GM23338 (cell line): ENCODE results near the gene ST6GALNAC4. TPM values are rescaled to one million over a fixed set of nuclear protein-coding genes. Genes with fewer than 3 reads are reported as not detected.

Experiments
- ATAC-seq: fragments of 200-7000 bp; cut with Tn5 transposase; 3 replicates; pipeline ENCODE4 v1.9.1; 2020
- DNase-seq: peaks from one replicate; pipeline ENCODE4 v3.0.0-alpha.2; 2015; ENCODE audit warnings: low spot score
- H2AFZ ChIP-seq: fragments of 200-600 bp; sonication (generic); 2 replicates; pipeline ENCODE4 v1.8.0; 2016; ENCODE audit warnings: antibody characterized with exemption, mild to moderate bottlenecking, moderate library complexity
- H3F3A ChIP-seq: fragments of 200-600 bp; sonication (generic); replicated peaks from 2 replicates; pipeline ENCODE4 v1.8.0; 2017; ENCODE audit warnings: antibody characterized with exemption, mixed run types, low read depth
- H3K27ac ChIP-seq: fragments of 200-600 bp; sonication (generic); 2 replicates; pipeline ENCODE4 v1.6.1; 2016; ENCODE audit warnings: low read depth
- H3K27me3 ChIP-seq: fragments of 200-600 bp; sonication (generic); 2 replicates; pipeline ENCODE4 v1.8.0; 2016; ENCODE audit warnings: mild to moderate bottlenecking, mixed run types, moderate library complexity; ENCODE audit not compliant: insufficient read depth
- H3K36me3 ChIP-seq: fragments of 200-600 bp; sonication (generic); 2 replicates; pipeline ENCODE4 v1.8.0; 2016; ENCODE audit warnings: mild to moderate bottlenecking; ENCODE audit not compliant: insufficient read depth
- H3K4me1 ChIP-seq: fragments of 200-600 bp; sonication (generic); 2 replicates; pipeline ENCODE4 v1.8.0; 2016; ENCODE audit warnings: mild to moderate bottlenecking, moderate library complexity; ENCODE audit not compliant: insufficient read depth
- H3K4me2 ChIP-seq: fragments of 200-600 bp; sonication (generic); 2 replicates; pipeline ENCODE4 v1.7.1; 2017; ENCODE audit warnings: mixed run types
- H3K4me3 ChIP-seq: fragments of 200-600 bp; sonication (generic); 2 replicates; pipeline ENCODE4 v1.6.1; 2016; ENCODE audit warnings: mixed run types
- H3K79me2 ChIP-seq: fragments of 200-600 bp; sonication (generic); replicated peaks from 2 replicates; pipeline ENCODE4 v1.8.0; 2017; ENCODE audit warnings: mild to moderate bottlenecking; ENCODE audit not compliant: insufficient read depth
- H3K9me2 ChIP-seq: fragments of 200-600 bp; sonication (generic); 2 replicates; pipeline ENCODE4 v1.8.0; 2017; ENCODE audit not compliant: insufficient read depth
- H4K20me1 ChIP-seq: fragments of 200-600 bp; sonication (generic); replicated peaks from 2 replicates; pipeline ENCODE4 v1.8.0; 2017; ENCODE audit warnings: mild to moderate bottlenecking; ENCODE audit not compliant: insufficient read depth
- H3K27ac Mint-ChIP-seq: 2 replicates; pipeline ENCODE4 v1.8.0; 2020; ENCODE audit warnings: inconsistent platforms, mild to moderate bottlenecking, moderate library complexity, mixed read lengths
- H3K27me3 Mint-ChIP-seq: 3 replicates; pipeline ENCODE4 v1.8.0; 2022; ENCODE audit warnings: low read depth, mild to moderate bottlenecking, moderate library complexity, mixed read lengths, inconsistent platforms; ENCODE audit not compliant: insufficient read depth, poor library complexity
- H3K36me3 Mint-ChIP-seq: 3 replicates; pipeline ENCODE4 v1.8.0; 2021; ENCODE audit warnings: low read depth, mild to moderate bottlenecking, inconsistent platforms, moderate library complexity, mixed read lengths
- H3K4me1 Mint-ChIP-seq: 3 replicates; pipeline ENCODE4 v1.8.0; 2020; ENCODE audit warnings: mild to moderate bottlenecking, inconsistent platforms, mixed read lengths
- H3K4me3 Mint-ChIP-seq: 3 replicates; pipeline ENCODE4 v1.8.0; 2021; ENCODE audit warnings: moderate library complexity, mild to moderate bottlenecking, inconsistent platforms, mixed read lengths
- H3K9me3 Mint-ChIP-seq: 3 replicates; pipeline ENCODE4 v1.8.0; 2020; ENCODE audit warnings: moderate library complexity, mild to moderate bottlenecking, inconsistent platforms, mixed read lengths
- CREB1 ChIP-seq: fragments of 250-450 bp; sonication (Bioruptor Pico); IDR thresholded peaks from 2 replicates; pipeline ENCODE4 v1.5.0; 2020; ENCODE audit warnings: low read depth, mild to moderate bottlenecking, moderate library complexity
- EZH2 ChIP-seq: fragments of 200-600 bp; sonication (generic); IDR thresholded peaks from one replicate; pipeline ENCODE4 v1.8.0; 2017; ENCODE audit warnings: antibody characterized with exemption, mild to moderate bottlenecking, low read depth; ENCODE audit not compliant: unreplicated experiment
- EZH2phosphoT487 ChIP-seq: fragments of 200-600 bp; sonication (generic); IDR thresholded peaks from one replicate; pipeline ENCODE4 v1.8.1; 2018; ENCODE audit warnings: antibody characterized with exemption; ENCODE audit not compliant: unreplicated experiment
- JUNB ChIP-seq: IDR thresholded peaks from one replicate; pipeline ENCODE4 v1.6.1; 2016; ENCODE audit warnings: antibody characterized with exemption; ENCODE audit not compliant: unreplicated experiment
- NANOG ChIP-seq: IDR thresholded peaks from 2 replicates; pipeline ENCODE4 v1.6.1; 2016; ENCODE audit warnings: antibody characterized with exemption, borderline replicate concordance
- POLR2AphosphoS5 ChIP-seq: IDR thresholded peaks from 2 replicates; pipeline ENCODE4 v1.6.1; 2016; ENCODE audit warnings: antibody characterized with exemption, low read depth
- STAT1 ChIP-seq: IDR thresholded peaks from one replicate; pipeline ENCODE4 v1.6.1; 2016; ENCODE audit warnings: antibody characterized with exemption; ENCODE audit not compliant: unreplicated experiment
- ZNF331 ChIP-seq: fragments of 250-450 bp; sonication (Bioruptor Pico); IDR thresholded peaks from 2 replicates; pipeline ENCODE4 v1.5.0; 2020; ENCODE audit warnings: low read depth, mild to moderate bottlenecking, moderate library complexity
- polyA plus RNA-seq: library from polyadenylated mRNA; unstranded; fragments of >200 nt; fragmentation: Nextera tagmentation; extraction: Ambion mirVana; gene quantifications from 2 replicates; pipeline ENCODE4 v1.2.1, GENCODE V29; 2016
- total RNA-seq: library from RNA; depleted of rRNA; stranded (reverse); fragments of >200 nt; shearing (Covaris generic); gene quantifications from 2 replicates; pipeline ENCODE4 v1.2.3, GENCODE V29; 2014
- TF ChIP-seq, protein P1 (sequence below): fragments of 250-450 bp; sonication (Bioruptor Pico); IDR thresholded peaks from 2 replicates; pipeline ENCODE4 v1.5.0; 2020; ENCODE audit warnings: mild to moderate bottlenecking, moderate library complexity
- TF ChIP-seq, protein P2 (sequence below): IDR thresholded peaks from one replicate; pipeline ENCODE4 v1.6.1; 2018; ENCODE audit warnings: antibody characterized with exemption; ENCODE audit not compliant: unreplicated experiment
- TF ChIP-seq, protein P3 (sequence below), 2 experiments: fragments of 200-600 bp in 1 of 2; sonication (generic) in 1 of 2; conservative IDR thresholded peaks; 2 replicates each; pipeline versions ENCODE4 v1.5.1 to v1.6.1; 2016 to 2017; ENCODE audit warnings: antibody characterized with exemption in 2 of 2, low read depth in 2 of 2, mild to moderate bottlenecking in 2 of 2, moderate library complexity in 1 of 2

The ST6GALNAC4 gene
- total and polyA plus RNA-seq, 2 experiments from 2014 or later = 8.1 to 35.3 TPM

GRCh38 chr9:127947841-127948710 lies 31.2 kb upstream of the ST6GALNAC4 start (continued):
- TF ChIP-seq, protein P1, sequence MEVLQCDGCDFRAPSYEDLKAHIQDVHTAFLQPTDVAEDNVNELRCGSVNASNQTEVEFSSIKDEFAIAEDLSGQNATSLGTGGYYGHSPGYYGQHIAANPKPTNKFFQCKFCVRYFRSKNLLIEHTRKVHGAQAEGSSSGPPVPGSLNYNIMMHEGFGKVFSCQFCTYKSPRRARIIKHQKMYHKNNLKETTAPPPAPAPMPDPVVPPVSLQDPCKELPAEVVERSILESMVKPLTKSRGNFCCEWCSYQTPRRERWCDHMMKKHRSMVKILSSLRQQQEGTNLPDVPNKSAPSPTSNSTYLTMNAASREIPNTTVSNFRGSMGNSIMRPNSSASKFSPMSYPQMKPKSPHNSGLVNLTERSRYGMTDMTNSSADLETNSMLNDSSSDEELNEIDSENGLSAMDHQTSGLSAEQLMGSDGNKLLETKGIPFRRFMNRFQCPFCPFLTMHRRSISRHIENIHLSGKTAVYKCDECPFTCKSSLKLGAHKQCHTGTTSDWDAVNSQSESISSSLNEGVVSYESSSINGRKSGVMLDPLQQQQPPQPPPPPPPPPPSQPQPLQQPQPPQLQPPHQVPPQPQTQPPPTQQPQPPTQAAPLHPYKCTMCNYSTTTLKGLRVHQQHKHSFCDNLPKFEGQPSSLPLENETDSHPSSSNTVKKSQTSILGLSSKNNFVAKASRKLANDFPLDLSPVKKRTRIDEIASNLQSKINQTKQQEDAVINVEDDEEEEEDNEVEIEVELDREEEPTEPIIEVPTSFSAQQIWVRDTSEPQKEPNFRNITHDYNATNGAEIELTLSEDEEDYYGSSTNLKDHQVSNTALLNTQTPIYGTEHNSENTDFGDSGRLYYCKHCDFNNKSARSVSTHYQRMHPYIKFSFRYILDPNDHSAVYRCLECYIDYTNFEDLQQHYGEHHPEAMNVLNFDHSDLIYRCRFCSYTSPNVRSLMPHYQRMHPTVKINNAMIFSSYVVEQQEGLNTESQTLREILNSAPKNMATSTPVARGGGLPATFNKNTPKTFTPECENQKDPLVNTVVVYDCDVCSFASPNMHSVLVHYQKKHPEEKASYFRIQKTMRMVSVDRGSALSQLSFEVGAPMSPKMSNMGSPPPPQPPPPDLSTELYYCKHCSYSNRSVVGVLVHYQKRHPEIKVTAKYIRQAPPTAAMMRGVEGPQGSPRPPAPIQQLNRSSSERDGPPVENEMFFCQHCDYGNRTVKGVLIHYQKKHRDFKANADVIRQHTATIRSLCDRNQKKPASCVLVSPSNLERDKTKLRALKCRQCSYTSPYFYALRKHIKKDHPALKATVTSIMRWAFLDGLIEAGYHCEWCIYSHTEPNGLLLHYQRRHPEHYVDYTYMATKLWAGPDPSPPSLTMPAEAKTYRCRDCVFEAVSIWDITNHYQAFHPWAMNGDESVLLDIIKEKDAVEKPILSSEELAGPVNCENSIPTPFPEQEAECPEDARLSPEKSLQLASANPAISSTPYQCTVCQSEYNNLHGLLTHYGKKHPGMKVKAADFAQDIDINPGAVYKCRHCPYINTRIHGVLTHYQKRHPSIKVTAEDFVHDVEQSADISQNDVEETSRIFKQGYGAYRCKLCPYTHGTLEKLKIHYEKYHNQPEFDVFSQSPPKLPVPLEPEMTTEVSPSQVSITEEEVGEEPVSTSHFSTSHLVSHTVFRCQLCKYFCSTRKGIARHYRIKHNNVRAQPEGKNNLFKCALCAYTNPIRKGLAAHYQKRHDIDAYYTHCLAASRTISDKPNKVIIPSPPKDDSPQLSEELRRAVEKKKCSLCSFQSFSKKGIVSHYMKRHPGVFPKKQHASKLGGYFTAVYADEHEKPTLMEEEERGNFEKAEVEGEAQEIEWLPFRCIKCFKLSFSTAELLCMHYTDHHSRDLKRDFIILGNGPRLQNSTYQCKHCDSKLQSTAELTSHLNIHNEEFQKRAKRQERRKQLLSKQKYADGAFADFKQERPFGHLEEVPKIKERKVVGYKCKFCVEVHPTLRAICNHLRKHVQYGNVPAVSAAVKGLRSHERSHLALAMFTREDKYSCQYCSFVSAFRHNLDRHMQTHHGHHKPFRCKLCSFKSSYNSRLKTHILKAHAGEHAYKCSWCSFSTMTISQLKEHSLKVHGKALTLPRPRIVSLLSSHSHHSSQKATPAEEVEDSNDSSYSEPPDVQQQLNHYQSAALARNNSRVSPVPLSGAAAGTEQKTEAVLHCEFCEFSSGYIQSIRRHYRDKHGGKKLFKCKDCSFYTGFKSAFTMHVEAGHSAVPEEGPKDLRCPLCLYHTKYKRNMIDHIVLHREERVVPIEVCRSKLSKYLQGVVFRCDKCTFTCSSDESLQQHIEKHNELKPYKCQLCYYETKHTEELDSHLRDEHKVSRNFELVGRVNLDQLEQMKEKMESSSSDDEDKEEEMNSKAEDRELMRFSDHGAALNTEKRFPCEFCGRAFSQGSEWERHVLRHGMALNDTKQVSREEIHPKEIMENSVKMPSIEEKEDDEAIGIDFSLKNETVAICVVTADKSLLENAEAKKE (CRISPR knock-in tag) = no peak
- TF ChIP-seq NANOG = no peak
- no peak for TF ChIP-seq EZH2phosphoT487
- no peak for TF ChIP-seq STAT1
- TF ChIP-seq POLR2AphosphoS5 = no peak
- TF ChIP-seq EZH2 = no peak
- TF ChIP-seq JUNB = no peak
- TF ChIP-seq CREB1 (CRISPR knock-in tag) = no peak

- H3K4me3 ChIP-seq = no peak overlapping the region
- H4K20me1 ChIP-seq = peaks cover under 1% of the 10 kb centered on the region; the same call in 1 of the 2 replicates
- Mint-ChIP-seq H3K27ac (no peak overlapping the region), H3K4me3 (no peak overlapping the region), H3K27me3 (peaks cover 27% of the 10 kb centered on the region), H3K36me3 (peaks cover 44% of the 10 kb centered on the region), H3K9me3 (no peaks in the 10 kb centered on the region), H3K4me1 (peaks cover 27% of the 10 kb centered on the region)
- DNase-seq = no peak
- H3K4me2 ChIP-seq = no peak overlapping the region
- H3K4me1 ChIP-seq = peaks cover 14% of the 10 kb centered on the region
- ATAC-seq = no peak
- peaks cover 16% of the 10 kb centered on the region for H3F3A ChIP-seq
- H3K79me2 ChIP-seq = peaks cover 5% of the 10 kb centered on the region; the same call in 1 of the 2 replicates
- no peaks in the 10 kb centered on the region for H3K9me2 ChIP-seq
- H2AFZ ChIP-seq = no peak overlapping the region
- no peaks in the 10 kb centered on the region for H3K36me3 ChIP-seq
- no peak overlapping the region for H3K27ac ChIP-seq
- H3K27me3 ChIP-seq = no peaks in the 10 kb centered on the region
- TF ChIP-seq, protein P2, sequence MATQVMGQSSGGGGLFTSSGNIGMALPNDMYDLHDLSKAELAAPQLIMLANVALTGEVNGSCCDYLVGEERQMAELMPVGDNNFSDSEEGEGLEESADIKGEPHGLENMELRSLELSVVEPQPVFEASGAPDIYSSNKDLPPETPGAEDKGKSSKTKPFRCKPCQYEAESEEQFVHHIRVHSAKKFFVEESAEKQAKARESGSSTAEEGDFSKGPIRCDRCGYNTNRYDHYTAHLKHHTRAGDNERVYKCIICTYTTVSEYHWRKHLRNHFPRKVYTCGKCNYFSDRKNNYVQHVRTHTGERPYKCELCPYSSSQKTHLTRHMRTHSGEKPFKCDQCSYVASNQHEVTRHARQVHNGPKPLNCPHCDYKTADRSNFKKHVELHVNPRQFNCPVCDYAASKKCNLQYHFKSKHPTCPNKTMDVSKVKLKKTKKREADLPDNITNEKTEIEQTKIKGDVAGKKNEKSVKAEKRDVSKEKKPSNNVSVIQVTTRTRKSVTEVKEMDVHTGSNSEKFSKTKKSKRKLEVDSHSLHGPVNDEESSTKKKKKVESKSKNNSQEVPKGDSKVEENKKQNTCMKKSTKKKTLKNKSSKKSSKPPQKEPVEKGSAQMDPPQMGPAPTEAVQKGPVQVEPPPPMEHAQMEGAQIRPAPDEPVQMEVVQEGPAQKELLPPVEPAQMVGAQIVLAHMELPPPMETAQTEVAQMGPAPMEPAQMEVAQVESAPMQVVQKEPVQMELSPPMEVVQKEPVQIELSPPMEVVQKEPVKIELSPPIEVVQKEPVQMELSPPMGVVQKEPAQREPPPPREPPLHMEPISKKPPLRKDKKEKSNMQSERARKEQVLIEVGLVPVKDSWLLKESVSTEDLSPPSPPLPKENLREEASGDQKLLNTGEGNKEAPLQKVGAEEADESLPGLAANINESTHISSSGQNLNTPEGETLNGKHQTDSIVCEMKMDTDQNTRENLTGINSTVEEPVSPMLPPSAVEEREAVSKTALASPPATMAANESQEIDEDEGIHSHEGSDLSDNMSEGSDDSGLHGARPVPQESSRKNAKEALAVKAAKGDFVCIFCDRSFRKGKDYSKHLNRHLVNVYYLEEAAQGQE = no peak
- TF ChIP-seq JUNB (no peak), STAT1 (no peak), ZNF331 (CRISPR knock-in tag) (no peak), EZH2phosphoT487 (no peak), NANOG (no peak), POLR2AphosphoS5 (no peak)
- TF ChIP-seq, protein P3, sequence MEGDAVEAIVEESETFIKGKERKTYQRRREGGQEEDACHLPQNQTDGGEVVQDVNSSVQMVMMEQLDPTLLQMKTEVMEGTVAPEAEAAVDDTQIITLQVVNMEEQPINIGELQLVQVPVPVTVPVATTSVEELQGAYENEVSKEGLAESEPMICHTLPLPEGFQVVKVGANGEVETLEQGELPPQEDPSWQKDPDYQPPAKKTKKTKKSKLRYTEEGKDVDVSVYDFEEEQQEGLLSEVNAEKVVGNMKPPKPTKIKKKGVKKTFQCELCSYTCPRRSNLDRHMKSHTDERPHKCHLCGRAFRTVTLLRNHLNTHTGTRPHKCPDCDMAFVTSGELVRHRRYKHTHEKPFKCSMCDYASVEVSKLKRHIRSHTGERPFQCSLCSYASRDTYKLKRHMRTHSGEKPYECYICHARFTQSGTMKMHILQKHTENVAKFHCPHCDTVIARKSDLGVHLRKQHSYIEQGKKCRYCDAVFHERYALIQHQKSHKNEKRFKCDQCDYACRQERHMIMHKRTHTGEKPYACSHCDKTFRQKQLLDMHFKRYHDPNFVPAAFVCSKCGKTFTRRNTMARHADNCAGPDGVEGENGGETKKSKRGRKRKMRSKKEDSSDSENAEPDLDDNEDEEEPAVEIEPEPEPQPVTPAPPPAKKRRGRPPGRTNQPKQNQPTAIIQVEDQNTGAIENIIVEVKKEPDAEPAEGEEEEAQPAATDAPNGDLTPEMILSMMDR (conservative IDR thresholded peaks at IDR 0.05; ENCODE audit: low read depth in 2 of 2) = no peak
Measured at GRCh38 chr9:127946728-127947127, 29.9 kb upstream of the ST6GALNAC4 start.
